IMR-90 (cell line): Measurements from ENCODE around the gene RALGAPA1.

ENCODE experiments used
- CEBPB ChIP-seq: IDR thresholded peaks from 2 replicates; pipeline ENCODE4 v1.6.1; 2012; ENCODE audit warnings: low read depth, low read length, improper control_type of control experiment
- CHD1 ChIP-seq: IDR thresholded peaks from 2 replicates; pipeline ENCODE4 v1.6.1; 2012; ENCODE audit warnings: low read depth, low read length, improper control_type of control experiment
- MAFK ChIP-seq: IDR thresholded peaks from 2 replicates; pipeline ENCODE4 v1.6.1; 2012; ENCODE audit warnings: low read depth, low read length, improper control_type of control experiment
- MAZ ChIP-seq: IDR thresholded peaks from 2 replicates; pipeline ENCODE4 v1.6.1; 2012; ENCODE audit warnings: low read depth, mild to moderate bottlenecking, low read length, improper control_type of control experiment, moderate library complexity, borderline replicate concordance
- MXI1 ChIP-seq: IDR thresholded peaks from 2 replicates; pipeline ENCODE4 v1.6.1; 2012; ENCODE audit warnings: low read depth, mild to moderate bottlenecking, low read length, moderate library complexity, borderline replicate concordance
- POLR2A ChIP-seq: IDR thresholded peaks from 2 replicates; pipeline ENCODE4 v1.6.1; 2012; ENCODE audit warnings: mild to moderate bottlenecking, low read depth, low read length
- RAD21 ChIP-seq: IDR thresholded peaks from 2 replicates; pipeline ENCODE4 v1.6.1; 2012; ENCODE audit warnings: low read length, improper control_type of control experiment
- RCOR1 ChIP-seq: IDR thresholded peaks from 2 replicates; pipeline ENCODE4 v1.6.1; 2012; ENCODE audit warnings: mild to moderate bottlenecking, low read length, improper control_type of control experiment; ENCODE audit not compliant: insufficient replicate concordance
- RFX5 ChIP-seq: IDR thresholded peaks from 2 replicates; pipeline ENCODE4 v1.8.0; 2012; ENCODE audit warnings: low read depth, mild to moderate bottlenecking, low read length, moderate library complexity
- SMC3 ChIP-seq: fragments of 150-350 bp; IDR thresholded peaks from 2 replicates; pipeline ENCODE4 v1.6.1; 2016; ENCODE audit warnings: low read depth, mild to moderate bottlenecking, antibody characterized with exemption, low read length, moderate library complexity
- USF2 ChIP-seq: fragments of 150-350 bp; IDR thresholded peaks from 2 replicates; pipeline ENCODE4 v1.6.1; 2017; ENCODE audit warnings: mild to moderate bottlenecking, antibody characterized with exemption, low read length, low read depth
- TF ChIP-seq, protein P1 (sequence below): conservative IDR thresholded peaks from 2 replicates; pipeline ENCODE4 v1.5.1; 2012; ENCODE audit warnings: mild to moderate bottlenecking, low read depth, low read length, improper control_type of control experiment
- TF ChIP-seq, protein P2 (sequence below): fragments of 150-350 bp; IDR thresholded peaks from 2 replicates; pipeline ENCODE4 v1.6.1; 2016; ENCODE audit warnings: low read depth, mild to moderate bottlenecking, low read length, moderate library complexity, borderline replicate concordance

DNA sequence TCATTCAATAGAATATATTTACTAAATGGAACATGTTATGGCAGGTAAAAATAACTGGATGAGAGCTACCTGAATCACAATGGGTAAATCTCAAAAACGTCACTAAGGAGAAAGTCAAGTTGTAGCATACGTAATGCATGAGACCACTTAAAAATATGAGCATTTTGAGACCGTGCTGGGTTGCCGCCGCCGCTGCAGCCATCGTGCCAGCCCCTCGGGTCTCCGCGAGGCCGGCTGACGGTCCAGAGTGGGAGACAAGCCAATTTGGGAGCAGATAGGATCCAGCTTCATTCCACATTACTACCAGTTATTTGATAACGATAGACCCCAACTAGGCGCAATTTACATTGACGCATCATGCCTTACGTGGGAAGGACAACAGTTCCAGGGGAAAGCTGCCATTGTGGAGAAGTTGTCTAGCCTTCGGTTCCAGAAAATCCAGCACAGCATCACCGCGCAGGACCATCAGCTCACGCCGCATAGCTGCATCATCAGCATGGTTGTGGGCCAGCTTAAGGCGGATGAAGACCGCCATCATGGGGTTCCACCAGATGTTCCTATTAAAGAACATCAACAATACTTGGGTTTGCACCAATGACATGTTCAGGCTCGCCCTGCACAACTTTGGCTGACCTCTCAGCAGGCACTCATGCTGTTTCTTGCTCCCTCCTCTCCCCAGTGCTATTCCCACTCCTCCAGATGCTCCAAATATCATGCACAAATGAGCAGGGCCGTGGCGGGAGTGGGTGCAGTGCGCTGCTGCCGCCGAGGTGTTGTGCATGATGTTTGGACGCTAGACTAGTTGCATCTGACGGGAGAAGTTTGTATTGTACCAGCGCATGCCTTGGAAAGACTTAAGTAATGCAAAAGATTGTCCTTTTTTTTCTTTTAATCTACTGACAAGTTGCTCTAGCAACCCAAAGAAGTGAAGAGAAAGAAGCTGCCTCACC, 10.8 kb upstream of the RALGAPA1 start:
- TF ChIP-seq USF2 (no peak), MXI1 (no peak), POLR2A (no peak), MAZ (no peak), RAD21 (no peak), CEBPB (no peak), SMC3 (no peak), RCOR1 (no peak), MAFK (no peak), CHD1 (no peak), RFX5 (no peak)
- TF ChIP-seq, protein P1, sequence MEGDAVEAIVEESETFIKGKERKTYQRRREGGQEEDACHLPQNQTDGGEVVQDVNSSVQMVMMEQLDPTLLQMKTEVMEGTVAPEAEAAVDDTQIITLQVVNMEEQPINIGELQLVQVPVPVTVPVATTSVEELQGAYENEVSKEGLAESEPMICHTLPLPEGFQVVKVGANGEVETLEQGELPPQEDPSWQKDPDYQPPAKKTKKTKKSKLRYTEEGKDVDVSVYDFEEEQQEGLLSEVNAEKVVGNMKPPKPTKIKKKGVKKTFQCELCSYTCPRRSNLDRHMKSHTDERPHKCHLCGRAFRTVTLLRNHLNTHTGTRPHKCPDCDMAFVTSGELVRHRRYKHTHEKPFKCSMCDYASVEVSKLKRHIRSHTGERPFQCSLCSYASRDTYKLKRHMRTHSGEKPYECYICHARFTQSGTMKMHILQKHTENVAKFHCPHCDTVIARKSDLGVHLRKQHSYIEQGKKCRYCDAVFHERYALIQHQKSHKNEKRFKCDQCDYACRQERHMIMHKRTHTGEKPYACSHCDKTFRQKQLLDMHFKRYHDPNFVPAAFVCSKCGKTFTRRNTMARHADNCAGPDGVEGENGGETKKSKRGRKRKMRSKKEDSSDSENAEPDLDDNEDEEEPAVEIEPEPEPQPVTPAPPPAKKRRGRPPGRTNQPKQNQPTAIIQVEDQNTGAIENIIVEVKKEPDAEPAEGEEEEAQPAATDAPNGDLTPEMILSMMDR, result no peak
- TF ChIP-seq, protein P2, sequence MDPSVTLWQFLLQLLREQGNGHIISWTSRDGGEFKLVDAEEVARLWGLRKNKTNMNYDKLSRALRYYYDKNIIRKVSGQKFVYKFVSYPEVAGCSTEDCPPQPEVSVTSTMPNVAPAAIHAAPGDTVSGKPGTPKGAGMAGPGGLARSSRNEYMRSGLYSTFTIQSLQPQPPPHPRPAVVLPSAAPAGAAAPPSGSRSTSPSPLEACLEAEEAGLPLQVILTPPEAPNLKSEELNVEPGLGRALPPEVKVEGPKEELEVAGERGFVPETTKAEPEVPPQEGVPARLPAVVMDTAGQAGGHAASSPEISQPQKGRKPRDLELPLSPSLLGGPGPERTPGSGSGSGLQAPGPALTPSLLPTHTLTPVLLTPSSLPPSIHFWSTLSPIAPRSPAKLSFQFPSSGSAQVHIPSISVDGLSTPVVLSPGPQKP, result no peak
